ENCODE results near the gene ANKRD26.

Gene ANKRD26

DNA sequence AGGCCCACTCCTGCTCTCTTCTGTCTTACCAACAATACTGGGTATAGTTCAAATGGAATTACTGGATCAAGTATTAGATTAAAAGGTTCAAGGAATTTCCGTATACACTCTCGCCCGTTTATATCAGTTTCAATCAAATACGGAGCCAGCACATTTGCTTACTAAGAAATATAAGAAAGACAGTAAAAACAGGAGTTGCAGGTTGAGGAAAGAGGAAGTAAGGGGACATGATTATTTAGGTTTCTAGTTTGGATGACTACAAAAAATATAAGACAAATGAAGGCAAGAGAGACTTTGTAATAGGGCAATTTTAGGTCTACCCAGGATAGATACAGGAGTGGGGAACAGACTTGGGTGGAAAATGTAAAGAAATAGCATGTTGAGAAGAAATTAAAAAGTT is 129.6 kb downstream of the ANKRD26 start:
- Histone ChIP-seq H3K4me1 (ENCODE audit: control insufficient read depth, insufficient read depth, low read length, poor library complexity, severe bottlenecking) (no peaks in the 10 kb centered on the region), H3K4me3 (ENCODE audit: extremely low read depth, insufficient read depth, low read length, poor library complexity, severe bottlenecking) (no peak overlapping the region), H3K36me3 (ENCODE audit: control insufficient read depth, insufficient read depth, low read length) (no peaks in the 10 kb centered on the region), H3K9me3 (ENCODE audit: control insufficient read depth, low read length) (no peaks in the 10 kb centered on the region), H3K27ac (ENCODE audit: low read depth, low read length, severe bottlenecking) (no peak overlapping the region)
- 100% methylated on average over 1 of the region's 4 CpGs; no CpG with 5 or more reads in 1 of the 2 experiments for WGBS, 2 experiments (ENCODE audit: insufficient coverage in 2 of 2)

DNA sequence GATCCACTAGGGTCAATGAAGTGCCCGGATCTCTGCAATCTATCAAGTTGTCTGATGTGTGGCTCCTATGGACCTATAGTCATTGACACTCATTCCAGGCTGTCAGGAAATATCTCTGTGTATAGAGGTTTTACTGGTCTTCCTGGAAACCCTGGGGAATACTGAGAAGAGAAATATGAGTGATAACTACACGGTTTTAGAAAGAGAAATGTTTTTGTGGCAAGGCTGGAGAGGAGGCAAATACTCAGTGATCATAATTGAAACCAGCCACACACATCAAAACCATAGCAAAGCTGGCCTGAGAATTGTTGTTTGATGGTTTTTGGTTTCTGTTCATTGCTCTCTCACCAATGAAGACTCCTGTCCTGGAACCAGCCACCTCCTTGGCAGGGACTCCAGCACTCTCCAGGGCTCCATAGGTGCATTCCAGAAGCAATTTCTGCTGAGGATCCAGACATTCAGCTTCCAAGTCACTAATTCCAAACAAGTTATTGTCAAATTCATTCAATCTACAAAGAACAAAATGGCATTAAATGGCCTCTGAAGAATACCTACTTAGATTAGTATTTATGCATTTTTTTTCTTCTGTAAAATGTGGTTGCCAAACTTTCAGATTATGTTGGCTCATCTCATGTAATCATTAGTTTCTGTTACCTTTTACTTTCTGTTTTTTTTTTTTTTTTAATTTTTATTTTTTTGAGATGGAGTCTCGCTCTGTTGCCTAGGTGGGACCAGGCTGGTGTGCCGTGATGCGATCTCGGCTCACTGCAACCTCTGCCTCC is 131.0 kb downstream of the ANKRD26 start:
- H3K4me1 ChIP-seq (ENCODE audit: control insufficient read depth, insufficient read depth, low read length, poor library complexity, severe bottlenecking) = no peaks in the 10 kb centered on the region
- H3K36me3 ChIP-seq (ENCODE audit: control insufficient read depth, insufficient read depth, low read length) = no peaks in the 10 kb centered on the region
- no peak overlapping the region for H3K27ac ChIP-seq (ENCODE audit: low read depth, low read length, severe bottlenecking)
- no peak overlapping the region for H3K4me3 ChIP-seq (ENCODE audit: extremely low read depth, insufficient read depth, low read length, poor library complexity, severe bottlenecking)
- WGBS, 2 experiments (ENCODE audit: insufficient coverage in 2 of 2) = 86 to 88% methylated on average over 1 to 4 of the region's 6 CpGs
- no peaks in the 10 kb centered on the region for H3K9me3 ChIP-seq (ENCODE audit: control insufficient read depth, low read length)

DNA sequence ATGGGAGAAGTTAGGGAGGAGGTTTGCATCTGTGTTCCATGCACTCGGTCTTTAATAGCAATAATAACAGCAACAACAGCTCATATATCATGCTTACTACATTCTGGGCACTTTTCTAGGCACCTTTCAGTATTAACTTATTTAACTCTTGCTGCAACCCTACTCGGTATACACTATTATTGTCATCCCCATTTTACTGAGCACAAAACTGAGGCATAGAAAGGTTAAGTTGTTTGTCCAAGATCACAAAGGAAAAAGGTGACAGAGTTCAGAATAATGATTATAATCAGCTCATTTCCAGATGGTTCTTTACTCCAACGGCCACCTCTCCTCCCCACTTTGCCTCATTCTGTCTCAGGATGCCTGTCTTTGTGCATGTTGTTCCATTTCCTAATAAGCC is 137.5 kb downstream of the ANKRD26 start:
- no peak overlapping the region for H3K27ac ChIP-seq (ENCODE audit: low read depth, low read length, severe bottlenecking)
- no peaks in the 10 kb centered on the region for H3K9me3 ChIP-seq (ENCODE audit: control insufficient read depth, low read length)
- no peaks in the 10 kb centered on the region for H3K4me1 ChIP-seq (ENCODE audit: control insufficient read depth, insufficient read depth, low read length, poor library complexity, severe bottlenecking)
- 90 to 100% methylated on average over 1 to 2 of the region's 3 CpGs for WGBS, 2 experiments (ENCODE audit: insufficient coverage in 2 of 2)
- no peak overlapping the region for H3K4me3 ChIP-seq (ENCODE audit: extremely low read depth, insufficient read depth, low read length, poor library complexity, severe bottlenecking)
- no peaks in the 10 kb centered on the region for H3K36me3 ChIP-seq (ENCODE audit: control insufficient read depth, insufficient read depth, low read length)

DNA sequence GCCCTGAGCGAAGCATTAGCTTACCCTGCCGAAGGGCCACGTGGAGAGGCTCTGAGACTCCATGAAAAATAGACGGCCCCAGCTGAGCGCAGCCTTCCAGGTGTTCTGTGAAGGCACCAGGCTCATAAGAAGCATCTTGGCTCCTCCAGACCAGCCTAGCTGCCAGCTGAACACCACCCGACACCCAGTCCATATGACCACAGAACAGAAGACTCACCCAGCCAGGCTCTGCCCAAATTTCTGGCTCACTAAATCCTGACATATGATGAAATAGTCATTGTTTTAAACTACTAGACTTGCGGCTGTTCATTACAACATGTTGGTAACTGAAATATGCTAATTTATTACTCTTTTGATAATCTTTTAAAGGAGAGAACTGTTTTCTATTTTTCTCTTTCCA is 140.0 kb downstream of the ANKRD26 start:
- Histone ChIP-seq H3K4me3 (ENCODE audit: extremely low read depth, insufficient read depth, low read length, poor library complexity, severe bottlenecking) (no peak overlapping the region), H3K27ac (ENCODE audit: low read depth, low read length, severe bottlenecking) (no peak overlapping the region), H3K4me1 (ENCODE audit: control insufficient read depth, insufficient read depth, low read length, poor library complexity, severe bottlenecking) (no peaks in the 10 kb centered on the region), H3K9me3 (ENCODE audit: control insufficient read depth, low read length) (no peaks in the 10 kb centered on the region), H3K36me3 (ENCODE audit: control insufficient read depth, insufficient read depth, low read length) (no peaks in the 10 kb centered on the region)
- 84 to 86% methylated on average over 6 of the region's 7 CpGs for WGBS, 2 experiments (ENCODE audit: insufficient coverage in 2 of 2)

DNA sequence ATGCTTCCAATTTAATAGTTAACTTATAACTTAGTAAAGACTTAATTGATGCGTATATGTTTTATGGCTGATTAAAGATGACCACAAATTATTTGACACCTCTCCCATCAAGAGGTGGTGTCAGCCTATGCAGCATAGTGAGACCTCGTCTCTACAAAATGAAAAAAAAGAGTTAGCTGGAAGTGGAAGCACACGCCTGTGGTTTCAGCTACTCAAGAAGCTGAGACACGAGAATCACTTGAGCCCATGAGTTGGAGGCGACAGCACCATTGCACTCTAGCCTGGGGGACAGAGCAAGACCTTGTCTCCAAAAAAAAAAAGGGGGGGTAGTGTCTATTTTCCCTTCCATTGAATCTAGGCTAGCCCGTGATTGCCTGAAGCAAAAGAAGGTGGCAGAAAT is 140.5 kb downstream of the ANKRD26 start:
- Histone ChIP-seq H3K27ac (ENCODE audit: low read depth, low read length, severe bottlenecking) (no peak overlapping the region), H3K9me3 (ENCODE audit: control insufficient read depth, low read length) (no peaks in the 10 kb centered on the region), H3K4me3 (ENCODE audit: extremely low read depth, insufficient read depth, low read length, poor library complexity, severe bottlenecking) (no peak overlapping the region), H3K36me3 (ENCODE audit: control insufficient read depth, insufficient read depth, low read length) (no peaks in the 10 kb centered on the region), H3K4me1 (ENCODE audit: control insufficient read depth, insufficient read depth, low read length, poor library complexity, severe bottlenecking) (no peaks in the 10 kb centered on the region)
- WGBS, 2 experiments (ENCODE audit: insufficient coverage in 2 of 2) = 91 to 98% methylated on average over 4 to 5 of the region's 6 CpGs
